Measurements from ENCODE around the gene SLC22A17. TPM values are rescaled to one million over a fixed set of nuclear protein-coding genes. Genes with fewer than 3 reads are reported as not detected.
A peak's percentile ranks its signal among the peaks of the same experiment; 100 is the strongest.

SLC22A17 gene
- total and polyA plus RNA-seq, 4 donors, result 5.4 to 27.3 (median 9.7) TPM

DNA sequence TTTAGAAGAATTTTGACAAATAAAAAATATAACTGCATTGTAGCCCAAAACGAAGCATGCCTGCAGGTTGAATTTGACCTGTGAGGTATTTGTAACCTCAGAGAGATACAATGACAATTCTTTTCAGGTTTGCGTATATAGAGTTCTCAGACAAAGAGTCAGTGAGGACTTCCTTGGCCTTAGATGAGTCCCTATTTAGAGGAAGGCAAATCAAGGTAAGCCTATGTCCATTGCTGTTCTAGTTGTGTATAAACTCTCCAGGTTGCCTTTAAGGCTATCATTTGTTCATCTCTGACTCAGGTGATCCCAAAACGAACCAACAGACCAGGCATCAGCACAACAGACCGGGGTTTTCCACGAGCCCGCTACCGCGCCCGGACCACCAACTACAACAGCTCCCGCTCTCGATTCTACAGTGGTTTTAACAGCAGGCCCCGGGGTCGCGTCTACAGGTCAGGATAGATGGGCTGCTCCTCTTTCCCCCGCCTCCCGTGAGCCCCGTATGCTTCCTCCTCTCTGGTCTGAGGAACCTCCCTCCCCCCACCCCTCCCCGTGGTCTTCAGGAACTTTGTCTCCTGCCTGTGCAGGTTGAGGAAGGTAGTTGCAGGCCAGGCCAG is 28.7 kb downstream of the SLC22A17 start:
- Histone ChIP-seq H3K36me3 (ENCODE audit: control insufficient read depth in 4 of 4, insufficient read depth in 4 of 4, low read length in 4 of 4) (peaks cover 14 to 30% (median 21%) of the 10 kb centered on the region in 4 donors), H3K4me1 (ENCODE audit: control insufficient read depth in 5 of 5, insufficient read depth in 5 of 5, low read length in 5 of 5) (peaks cover 0 to 15% (median 5%) of the 10 kb centered on the region in 5 donors), H3K9ac (ENCODE audit: insufficient read depth in 1 of 2, low read length in 2 of 2) (no peak overlapping the region), H3K4me3 (no peak overlapping the region), H3K27ac (ENCODE audit: low read depth in 1 of 2, low read length in 1 of 2) (no peak overlapping the region), H3K9me3 (ENCODE audit: control insufficient read depth in 4 of 4, insufficient read depth in 3 of 4, low read length in 3 of 4) (no peaks in the 10 kb centered on the region), H3K27me3 (ENCODE audit: control insufficient read depth in 3 of 3, insufficient read depth in 3 of 3, low read length in 2 of 3) (no peaks in the 10 kb centered on the region)
- no peak for ATAC-seq (ENCODE audit: insufficient read depth, low FRiP score)
- TF ChIP-seq, protein P1, sequence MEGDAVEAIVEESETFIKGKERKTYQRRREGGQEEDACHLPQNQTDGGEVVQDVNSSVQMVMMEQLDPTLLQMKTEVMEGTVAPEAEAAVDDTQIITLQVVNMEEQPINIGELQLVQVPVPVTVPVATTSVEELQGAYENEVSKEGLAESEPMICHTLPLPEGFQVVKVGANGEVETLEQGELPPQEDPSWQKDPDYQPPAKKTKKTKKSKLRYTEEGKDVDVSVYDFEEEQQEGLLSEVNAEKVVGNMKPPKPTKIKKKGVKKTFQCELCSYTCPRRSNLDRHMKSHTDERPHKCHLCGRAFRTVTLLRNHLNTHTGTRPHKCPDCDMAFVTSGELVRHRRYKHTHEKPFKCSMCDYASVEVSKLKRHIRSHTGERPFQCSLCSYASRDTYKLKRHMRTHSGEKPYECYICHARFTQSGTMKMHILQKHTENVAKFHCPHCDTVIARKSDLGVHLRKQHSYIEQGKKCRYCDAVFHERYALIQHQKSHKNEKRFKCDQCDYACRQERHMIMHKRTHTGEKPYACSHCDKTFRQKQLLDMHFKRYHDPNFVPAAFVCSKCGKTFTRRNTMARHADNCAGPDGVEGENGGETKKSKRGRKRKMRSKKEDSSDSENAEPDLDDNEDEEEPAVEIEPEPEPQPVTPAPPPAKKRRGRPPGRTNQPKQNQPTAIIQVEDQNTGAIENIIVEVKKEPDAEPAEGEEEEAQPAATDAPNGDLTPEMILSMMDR (IDR thresholded peaks at IDR 0.05; ENCODE audit: control extremely low read depth, extremely low read depth), result no peak
- 77 to 87% methylated on average over 18 of the region's 18 CpGs for WGBS, 2 donors
- no peak for DNase-seq

DNA sequence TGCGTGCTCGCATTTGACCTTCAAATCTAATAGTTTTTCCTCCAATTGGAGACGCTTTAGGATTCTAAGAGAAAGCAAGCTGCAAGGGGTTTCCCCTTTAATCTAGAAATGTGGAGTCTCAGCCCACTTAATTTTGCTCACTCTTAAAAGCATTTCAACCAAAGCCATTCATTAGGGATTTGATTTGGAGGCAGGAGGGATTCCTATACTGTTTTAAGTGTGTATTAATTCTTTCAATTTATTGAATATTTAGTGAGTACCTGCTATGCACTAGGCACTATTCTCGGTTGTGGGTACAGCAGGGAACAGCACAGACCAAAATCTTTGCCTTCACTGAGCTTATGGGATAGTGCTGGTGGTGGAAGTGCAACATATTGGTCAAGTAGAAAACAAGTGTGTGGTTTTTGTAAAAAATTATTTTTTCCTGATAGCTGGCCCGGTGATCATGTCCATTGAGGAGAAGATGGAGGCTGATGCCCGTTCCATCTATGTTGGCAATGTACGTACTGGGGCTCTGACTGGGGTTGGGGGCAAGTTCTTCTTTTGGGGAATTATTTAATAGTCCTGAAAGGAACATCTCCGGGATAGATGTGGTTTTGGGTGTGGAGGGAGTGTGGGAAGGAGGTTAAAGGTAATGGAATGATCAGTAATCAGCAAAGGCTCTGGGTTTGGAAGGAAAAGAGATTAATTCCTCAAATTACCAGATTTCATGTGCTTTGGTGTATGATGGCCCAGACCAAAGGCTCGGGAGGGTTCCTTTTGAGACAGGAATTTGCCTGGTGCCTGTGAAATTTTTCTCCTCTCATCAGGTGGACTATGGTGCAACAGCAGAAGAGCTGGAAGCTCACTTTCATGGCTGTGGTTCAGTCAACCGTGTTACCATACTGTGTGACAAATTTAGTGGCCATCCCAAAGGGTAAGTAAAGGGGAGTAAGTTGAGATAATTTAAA is 29.8 kb downstream of the SLC22A17 start:
- Histone ChIP-seq H3K36me3 (ENCODE audit: control insufficient read depth in 4 of 4, insufficient read depth in 4 of 4, low read length in 4 of 4) (peaks cover 14 to 30% (median 21%) of the 10 kb centered on the region in 4 donors), H3K9ac (ENCODE audit: insufficient read depth in 1 of 2, low read length in 2 of 2) (peak overlapping the region; percentile 74 to 99)
- TF ChIP-seq, protein P1 (IDR thresholded peaks at IDR 0.05; ENCODE audit: control extremely low read depth, extremely low read depth), result no peak

DNA sequence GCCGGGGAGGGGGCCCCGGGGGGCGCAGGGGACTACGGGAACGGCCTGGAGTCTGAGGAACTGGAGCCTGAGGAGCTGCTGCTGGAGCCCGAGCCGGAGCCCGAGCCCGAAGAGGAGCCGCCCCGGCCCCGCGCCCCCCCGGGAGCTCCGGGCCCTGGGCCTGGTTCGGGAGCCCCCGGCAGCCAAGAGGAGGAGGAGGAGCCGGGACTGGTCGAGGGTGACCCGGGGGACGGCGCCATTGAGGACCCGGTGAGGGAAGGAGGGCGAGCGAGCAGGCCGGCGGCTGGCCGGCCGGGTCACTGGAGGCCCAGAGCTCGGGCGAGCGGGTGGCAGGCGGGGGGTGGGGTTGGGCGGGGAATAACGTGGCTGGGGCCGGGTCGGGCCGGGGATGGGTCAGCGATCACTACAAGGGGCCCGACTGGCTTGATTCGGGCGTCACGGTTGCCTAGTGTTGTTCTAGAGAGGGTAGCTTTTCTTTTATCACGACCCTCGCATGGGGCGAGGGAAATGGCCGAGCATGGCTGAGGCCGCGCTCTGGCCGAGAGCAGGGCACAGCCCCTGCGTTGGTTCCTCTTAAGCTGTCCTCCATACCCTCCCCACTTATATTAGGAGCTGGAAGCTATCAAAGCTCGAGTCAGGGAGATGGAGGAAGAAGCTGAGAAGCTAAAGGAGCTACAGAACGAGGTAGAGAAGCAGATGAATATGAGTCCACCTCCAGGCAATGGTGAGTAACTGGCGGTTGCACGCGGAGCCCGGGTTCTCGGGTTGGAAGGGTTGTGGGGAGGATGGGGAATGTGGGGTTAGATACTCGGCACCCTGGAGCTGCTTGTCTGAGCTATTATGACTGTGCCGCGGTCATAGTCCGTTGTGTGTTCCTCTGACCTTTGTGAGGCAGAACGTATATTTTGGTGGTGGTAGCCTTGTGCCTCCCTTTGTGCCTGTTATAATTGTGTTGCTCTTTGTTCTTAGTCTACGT is 30.8 kb downstream of the SLC22A17 start:
- H3K9ac ChIP-seq (ENCODE audit: insufficient read depth in 1 of 2, low read length in 2 of 2), result peak overlapping the region; percentile 74 to 99
- DNase-seq (peak; percentile 32 to 60 (median 58)), ATAC-seq (ENCODE audit: insufficient read depth, low FRiP score) (peak; percentile 10)
- H3K4me1 ChIP-seq (ENCODE audit: control insufficient read depth in 5 of 5, insufficient read depth in 5 of 5, low read length in 5 of 5), result peaks cover 0 to 15% (median 5%) of the 10 kb centered on the region in 5 donors
- 1% methylated on average over 50 to 64 of the region's 64 CpGs for WGBS, 2 donors
- TF ChIP-seq, protein P1 (IDR thresholded peaks at IDR 0.05; ENCODE audit: control extremely low read depth, extremely low read depth), result no peak
- H3K36me3 ChIP-seq (ENCODE audit: control insufficient read depth in 4 of 4, insufficient read depth in 4 of 4, low read length in 4 of 4), result peaks cover 14 to 30% (median 21%) of the 10 kb centered on the region in 4 donors
- H3K9me3 ChIP-seq (ENCODE audit: control insufficient read depth in 4 of 4, insufficient read depth in 3 of 4, low read length in 3 of 4), result no peaks in the 10 kb centered on the region
- peak overlapping the region; percentile 70 for H3K4me3 ChIP-seq
- peak overlapping the region; percentile 94 to 97 for H3K27ac ChIP-seq (ENCODE audit: low read depth in 1 of 2, low read length in 1 of 2)
- no peaks in the 10 kb centered on the region for H3K27me3 ChIP-seq (ENCODE audit: control insufficient read depth in 3 of 3, insufficient read depth in 3 of 3, low read length in 2 of 3)

More for the DNA sequence above, 29.8 kb downstream of the SLC22A17 start:
- WGBS, 2 donors, result 55 to 60% methylated on average over 10 of the region's 10 CpGs
- Histone ChIP-seq H3K4me1 (ENCODE audit: control insufficient read depth in 5 of 5, insufficient read depth in 5 of 5, low read length in 5 of 5) (peaks cover 0 to 15% (median 5%) of the 10 kb centered on the region in 5 donors), H3K27ac (ENCODE audit: low read depth in 1 of 2, low read length in 1 of 2) (peak overlapping the region in 1 of 2 donors; percentile 24), H3K4me3 (peak overlapping the region; percentile 70), H3K9me3 (ENCODE audit: control insufficient read depth in 4 of 4, insufficient read depth in 3 of 4, low read length in 3 of 4) (no peaks in the 10 kb centered on the region), H3K27me3 (ENCODE audit: control insufficient read depth in 3 of 3, insufficient read depth in 3 of 3, low read length in 2 of 3) (no peaks in the 10 kb centered on the region)
- ATAC-seq (ENCODE audit: insufficient read depth, low FRiP score) (no peak), DNase-seq (no peak)
